Motor neuron (in vitro differentiated cells): ENCODE results near the gene IBSP. TPM values are rescaled to one million over a fixed set of nuclear protein-coding genes. Genes with fewer than 3 reads are reported as not detected.

ENCODE experiments used
- ATAC-seq, 8 experiments: fragments of 200-7000 bp; cut with Tn5 transposase; replicated peaks in 6 of 8; 2 replicates each; pipeline ENCODE4 v1.8.0; 2021; ENCODE audit warnings: mild to moderate bottlenecking in 8 of 8, moderate library complexity in 8 of 8
- H3K27ac ChIP-seq, 2 donors: fragments of 250-450 bp; sonication (Bioruptor Pico); 2 replicates each; pipeline ENCODE4 v1.9.0; 2021; ENCODE audit warnings: antibody characterized with exemption in 2 of 2, mild to moderate bottlenecking in 2 of 2, moderate library complexity in 1 of 2
- H3K4me1 ChIP-seq, 2 donors: fragments of 250-450 bp; sonication (Bioruptor Pico); replicated peaks in 1 of 2; 2 replicates each; pipeline ENCODE4 v1.6.1; 2021; ENCODE audit warnings: antibody characterized with exemption in 2 of 2, mild to moderate bottlenecking in 2 of 2, moderate library complexity in 1 of 2
- H3K4me3 ChIP-seq, 5 donors: fragments of 250-450 bp; sonication (Bioruptor Pico); 2 replicates each; pipeline ENCODE4 v1.9.0; 2021; ENCODE audit warnings: antibody characterized with exemption in 5 of 5, mild to moderate bottlenecking in 5 of 5, moderate library complexity in 4 of 5
- WGBS, 10 experiments: fragments of 450-650 bp; shearing (Covaris generic); methylation state at CpG; one replicate each; pipeline ENCODE4 v1.0.0; 2022; 5-methylcytosine and 5-hydroxymethylcytosine counted together
- in situ Hi-C, 9 experiments: fragments of 400-800 bp; cut with MboI; loops; one replicate each; pipeline ENCODE4 v1.15.0; 2021; ENCODE audit warnings: low sequenced_read_pairs in 9 of 9, low pct_unique_long_range_greater_than_20kb in 2 of 9; ENCODE audit not compliant: unreplicated experiment in 9 of 9
- total RNA-seq, 8 experiments: library from RNA; unstranded; fragments of 300-600 nt; gene quantifications; 2 replicates each; pipeline versions ENCODE4 v1.2.3 to v1.2.4, GENCODE V29; 2022

The IBSP gene
- total RNA-seq, 8 experiments from 2014 or later = 0.14 to 6.0 (median 1.5) TPM; not detected in 2

DNA sequence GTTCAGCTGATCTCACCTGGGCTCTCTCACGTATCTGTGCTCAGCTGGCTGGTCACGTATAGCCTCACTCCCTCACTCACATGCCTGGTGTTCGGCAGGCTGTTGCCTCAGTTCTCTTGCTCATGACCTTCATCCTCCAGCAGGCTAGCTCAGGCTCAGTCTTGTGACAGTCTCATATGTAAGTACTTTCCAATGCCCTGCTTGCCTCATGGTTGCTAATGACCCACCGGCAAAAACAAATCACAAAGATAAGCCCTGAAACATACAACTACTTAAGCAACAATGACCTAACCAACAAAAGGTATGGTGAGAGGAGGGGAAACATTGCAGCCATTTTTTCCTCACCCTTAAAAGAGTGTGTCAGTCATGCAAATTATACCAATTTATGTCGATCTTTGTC is 58.4 kb downstream of the IBSP start:
- no peak overlapping the region for H3K27ac ChIP-seq
- ATAC-seq = no peak
- 36 to 86% (median 66%) methylated on average over 1 to 5 of the region's 5 CpGs; no CpG with 5 or more reads in 2 of the 10 experiments for WGBS, 10 experiments
- H3K4me1 ChIP-seq = no peaks in the 10 kb centered on the region
- H3K4me3 ChIP-seq = no peak overlapping the region
- in situ Hi-C loops = loop anchor here in 8 of 9 experiments (10.0 to 25.0 kb wide), 5 partner anchors 105 to 655 kb away; partner anchors contain the start of genes PYURF (in 2 of the 8) and SPP1 (in 1 of the 8)

Other genes with a start within 250 kb of the IBSP start
- gene DSPP, start 191.0 kb upstream of the IBSP start, total RNA-seq = under 1 TPM in 7 of 8 experiments, not detected in 1; 0.05 to 0.24 (median 0.10) TPM
- under 1 TPM in 3 of 8 experiments, not detected in 5; 0.13 to 0.62 (median 0.31) TPM for gene DMP1, start 149.3 kb upstream of the IBSP start, total RNA-seq
- under 1 TPM in 3 of 8 experiments, not detected in 5; 0.17 to 0.43 (median 0.28) TPM for gene MEPE, start 33.4 kb downstream of the IBSP start, total RNA-seq
- 100 to 1,000 TPM in 1 of 8 experiments, 10 to 100 TPM in 3, 1 to 10 TPM in 2, not detected in 2; 1.8 to 240 (median 36.5) TPM for gene SPP1, start 176.2 kb downstream of the IBSP start, total RNA-seq
- gene PKD2, start 208.1 kb downstream of the IBSP start, total RNA-seq = 10 to 100 TPM; 13.3 to 34.7 (median 16.3) TPM